H1 (cell line): ENCODE measurements around the gene CCDC171.

ENCODE experiments used
- CBX5 ChIP-seq: fragments of 300-800, 300-1000 bp; sonication (generic); IDR thresholded peaks from 2 replicates; pipeline ENCODE4 v1.7.1; 2016; ENCODE audit warnings: antibody characterized with exemption, low read length, low read depth
- CHD1 ChIP-seq: IDR thresholded peaks from 2 replicates; pipeline ENCODE4 v1.6.1; 2012; ENCODE audit warnings: low read depth, low read length, improper control_type of control experiment
- POLR2A ChIP-seq, 2 experiments: IDR thresholded peaks; 1 replicate in 1 of 2; 2 replicates in 1 of 2; pipeline ENCODE4 v1.6.1; 2011; ENCODE audit warnings: low read depth in 2 of 2, low read length in 2 of 2, mild to moderate bottlenecking in 2 of 2; ENCODE audit errors: control extremely low read depth in 1 of 2
- RNF2 ChIP-seq: fragments of 200-900, 300-1000 bp; sonication (generic); IDR thresholded peaks from 2 replicates; pipeline ENCODE4 v1.7.1; 2016; ENCODE audit warnings: borderline replicate concordance, low read depth, mild to moderate bottlenecking, antibody characterized with exemption, low read length; ENCODE audit not compliant: poor library complexity, severe bottlenecking; ENCODE audit errors: missing control alignments
- SIRT6 ChIP-seq: IDR thresholded peaks from one replicate; pipeline ENCODE4 v1.7.1; 2012; ENCODE audit warnings: low read length, inconsistent platforms
- TAF7 ChIP-seq: optimal IDR thresholded peaks from 2 replicates; pipeline ENCODE3; 2011; ENCODE audit warnings: low read depth, mild to moderate bottlenecking, inconsistent platforms, low read length, moderate library complexity, borderline replicate concordance
- TCF12 ChIP-seq: IDR thresholded peaks from 2 replicates; pipeline ENCODE4 v1.6.1; 2011; ENCODE audit warnings: low read depth, mild to moderate bottlenecking, low read length
- TF ChIP-seq, protein P1 (sequence below), 3 experiments: IDR thresholded peaks; 1 replicate in 2 of 3; 2 replicates in 1 of 3; pipeline versions ENCODE4 v1.5.1 to v1.6.1; 2011; ENCODE audit warnings: low read length in 3 of 3, mild to moderate bottlenecking in 3 of 3, inconsistent platforms in 2 of 3, low read depth in 1 of 3, moderate library complexity in 1 of 3; ENCODE audit not compliant: insufficient read depth in 1 of 3; ENCODE audit errors: control extremely low read depth in 1 of 3

DNA sequence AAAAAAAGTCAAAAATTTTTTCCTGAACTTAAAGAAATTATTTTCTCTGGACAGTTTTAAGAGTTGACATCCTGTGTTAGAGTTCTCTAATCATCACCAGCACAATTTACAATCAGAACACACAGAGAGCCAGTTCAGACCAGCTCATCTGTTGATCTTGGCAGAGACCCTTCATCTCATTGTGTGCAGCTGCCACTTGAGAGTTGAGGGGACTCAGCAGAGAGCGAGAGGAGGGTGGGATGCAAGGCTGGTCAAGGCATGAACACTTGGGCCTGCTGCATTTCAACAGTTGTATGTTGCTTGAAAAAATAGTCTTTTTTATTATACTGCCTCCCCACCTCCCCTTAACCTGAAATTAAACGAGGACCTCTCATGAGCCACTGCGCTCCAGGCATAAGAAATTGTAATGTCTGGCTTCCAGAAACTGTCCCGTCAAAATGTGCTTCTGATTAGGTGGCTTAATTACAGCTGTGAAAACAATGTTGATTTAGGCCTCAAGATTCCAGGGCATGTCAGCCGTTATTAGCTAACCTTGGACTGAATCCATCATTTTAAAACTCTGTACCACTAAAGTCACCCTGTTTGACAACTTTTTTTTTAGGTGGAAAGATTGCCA is 383.6 kb downstream of the CCDC171 start:
- TF ChIP-seq SIRT6 (no peak), POLR2A (IDR thresholded peaks at IDR 0.05; ENCODE audit: control extremely low read depth in 1 of 2, low read depth in 2 of 2, low read length in 2 of 2) (no peak), TCF12 (no peak), TAF7 (no peak), CHD1 (no peak), RNF2 (no peak), CBX5 (no peak)
- TF ChIP-seq, protein P1, sequence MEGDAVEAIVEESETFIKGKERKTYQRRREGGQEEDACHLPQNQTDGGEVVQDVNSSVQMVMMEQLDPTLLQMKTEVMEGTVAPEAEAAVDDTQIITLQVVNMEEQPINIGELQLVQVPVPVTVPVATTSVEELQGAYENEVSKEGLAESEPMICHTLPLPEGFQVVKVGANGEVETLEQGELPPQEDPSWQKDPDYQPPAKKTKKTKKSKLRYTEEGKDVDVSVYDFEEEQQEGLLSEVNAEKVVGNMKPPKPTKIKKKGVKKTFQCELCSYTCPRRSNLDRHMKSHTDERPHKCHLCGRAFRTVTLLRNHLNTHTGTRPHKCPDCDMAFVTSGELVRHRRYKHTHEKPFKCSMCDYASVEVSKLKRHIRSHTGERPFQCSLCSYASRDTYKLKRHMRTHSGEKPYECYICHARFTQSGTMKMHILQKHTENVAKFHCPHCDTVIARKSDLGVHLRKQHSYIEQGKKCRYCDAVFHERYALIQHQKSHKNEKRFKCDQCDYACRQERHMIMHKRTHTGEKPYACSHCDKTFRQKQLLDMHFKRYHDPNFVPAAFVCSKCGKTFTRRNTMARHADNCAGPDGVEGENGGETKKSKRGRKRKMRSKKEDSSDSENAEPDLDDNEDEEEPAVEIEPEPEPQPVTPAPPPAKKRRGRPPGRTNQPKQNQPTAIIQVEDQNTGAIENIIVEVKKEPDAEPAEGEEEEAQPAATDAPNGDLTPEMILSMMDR (IDR thresholded peaks at IDR 0.05; ENCODE audit: control extremely low read depth in 1 of 3, insufficient read depth in 1 of 3, low read depth in 1 of 3, low read length in 3 of 3), result no peak
